Calu3 (cell line): ENCODE data around the gene SLC22A1. TPM values are rescaled to one million over a fixed set of nuclear protein-coding genes. Genes with fewer than 3 reads are reported as not detected.
"Not testable (repeated sequence)": the region's sequence is repeated elsewhere in the genome, so short reads cannot be mapped to it uniquely, and the experiment has no call there.

ENCODE experiments used
- BruUV-seq: library from RNA; stranded (reverse); fragments of 400-500 nt; replicated peaks from 2 replicates; lab custom pipeline; 2021; lab: Mats Ljungman, UMichigan
- CTCF ChIA-PET: fragments of 300-600 bp; sonication (Branson Sonifier 250); formaldehyde crosslinking; loops from one replicate; lab custom pipeline; 2022; ENCODE audit warnings: antibody characterized with exemption; lab: Charles Lee
- DNase-seq: peaks from one replicate; pipeline ENCODE4 v3.0.0; 2022
- H3K27ac Mint-ChIP-seq: one replicate; pipeline ENCODE4 v1.8.0; 2022; ENCODE audit warnings: mixed read lengths; ENCODE audit not compliant: unreplicated experiment
- H3K27me3 Mint-ChIP-seq: one replicate; pipeline ENCODE4 v1.8.0; 2022; ENCODE audit warnings: mixed read lengths; ENCODE audit not compliant: unreplicated experiment
- H3K36me3 Mint-ChIP-seq: one replicate; pipeline ENCODE4 v1.8.0; 2022; ENCODE audit warnings: mild to moderate bottlenecking, moderate library complexity, mixed read lengths; ENCODE audit not compliant: insufficient read depth, unreplicated experiment
- H3K4me1 Mint-ChIP-seq: one replicate; pipeline ENCODE4 v1.8.0; 2022; ENCODE audit warnings: mild to moderate bottlenecking, low read depth, mixed read lengths; ENCODE audit not compliant: unreplicated experiment
- H3K4me3 Mint-ChIP-seq: one replicate; pipeline ENCODE4 v1.8.0; 2022; ENCODE audit warnings: mild to moderate bottlenecking, low read depth, moderate library complexity, mixed read lengths; ENCODE audit not compliant: unreplicated experiment
- H3K9me3 Mint-ChIP-seq: one replicate; pipeline ENCODE4 v1.8.0; 2022; ENCODE audit warnings: low read depth, mixed read lengths; ENCODE audit not compliant: unreplicated experiment
- intact Hi-C: fragments of 100-400 bp; cut with micrococcal nuclease; formaldehyde crosslinking; loops from one replicate; pipeline ENCODE4 v1.10.0; 2022; ENCODE audit not compliant: unreplicated experiment
- total RNA-seq: library from RNA; stranded (reverse); gene quantifications from 2 replicates; pipeline ENCODE4 v1.2.3, GENCODE V29; 2022
- TF ChIP-seq, protein P1 (sequence below): fragments of 200-600 bp; IDR thresholded peaks from one replicate; pipeline ENCODE4 v1.8.0; 2022; ENCODE audit warnings: antibody characterized with exemption; ENCODE audit not compliant: unreplicated experiment

SLC22A1 gene
- total RNA-seq, 1 experiment from 2014 or later = 5.0 TPM

DNA sequence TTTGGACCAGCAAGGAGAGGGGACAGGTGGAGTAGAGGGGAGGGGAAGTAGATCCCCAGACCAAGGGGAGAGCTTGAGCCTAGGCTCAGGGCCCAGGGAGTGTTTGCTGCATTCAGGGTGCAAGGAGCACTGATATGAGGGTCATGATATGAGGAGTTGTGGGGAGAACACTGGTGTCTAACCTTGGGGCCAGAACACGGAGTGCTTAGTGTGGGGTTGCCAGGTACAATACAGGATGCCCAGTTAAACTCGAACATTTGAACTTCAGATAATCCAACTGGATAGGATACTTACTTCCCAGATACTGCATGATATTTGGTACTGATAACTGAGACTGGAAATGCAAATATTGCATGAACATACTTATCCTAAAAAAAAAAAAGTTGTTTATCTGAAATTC is 2.4 kb downstream of the SLC22A1 start:
- BruUV-seq = no TSS peak
- no peaks in the 10 kb centered on the region for H3K27me3 Mint-ChIP-seq
- no peaks in the 10 kb centered on the region for H3K9me3 Mint-ChIP-seq
- no peaks in the 10 kb centered on the region for H3K4me1 Mint-ChIP-seq
- no peak overlapping the region for H3K4me3 Mint-ChIP-seq
- CTCF ChIA-PET = no interaction called here
- DNase-seq = no peak
- intact Hi-C loops = no loop called here
- TF ChIP-seq, protein P1, sequence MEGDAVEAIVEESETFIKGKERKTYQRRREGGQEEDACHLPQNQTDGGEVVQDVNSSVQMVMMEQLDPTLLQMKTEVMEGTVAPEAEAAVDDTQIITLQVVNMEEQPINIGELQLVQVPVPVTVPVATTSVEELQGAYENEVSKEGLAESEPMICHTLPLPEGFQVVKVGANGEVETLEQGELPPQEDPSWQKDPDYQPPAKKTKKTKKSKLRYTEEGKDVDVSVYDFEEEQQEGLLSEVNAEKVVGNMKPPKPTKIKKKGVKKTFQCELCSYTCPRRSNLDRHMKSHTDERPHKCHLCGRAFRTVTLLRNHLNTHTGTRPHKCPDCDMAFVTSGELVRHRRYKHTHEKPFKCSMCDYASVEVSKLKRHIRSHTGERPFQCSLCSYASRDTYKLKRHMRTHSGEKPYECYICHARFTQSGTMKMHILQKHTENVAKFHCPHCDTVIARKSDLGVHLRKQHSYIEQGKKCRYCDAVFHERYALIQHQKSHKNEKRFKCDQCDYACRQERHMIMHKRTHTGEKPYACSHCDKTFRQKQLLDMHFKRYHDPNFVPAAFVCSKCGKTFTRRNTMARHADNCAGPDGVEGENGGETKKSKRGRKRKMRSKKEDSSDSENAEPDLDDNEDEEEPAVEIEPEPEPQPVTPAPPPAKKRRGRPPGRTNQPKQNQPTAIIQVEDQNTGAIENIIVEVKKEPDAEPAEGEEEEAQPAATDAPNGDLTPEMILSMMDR = no peak
- H3K27ac Mint-ChIP-seq = no peak overlapping the region
- peaks cover 5% of the 10 kb centered on the region for H3K36me3 Mint-ChIP-seq

DNA sequence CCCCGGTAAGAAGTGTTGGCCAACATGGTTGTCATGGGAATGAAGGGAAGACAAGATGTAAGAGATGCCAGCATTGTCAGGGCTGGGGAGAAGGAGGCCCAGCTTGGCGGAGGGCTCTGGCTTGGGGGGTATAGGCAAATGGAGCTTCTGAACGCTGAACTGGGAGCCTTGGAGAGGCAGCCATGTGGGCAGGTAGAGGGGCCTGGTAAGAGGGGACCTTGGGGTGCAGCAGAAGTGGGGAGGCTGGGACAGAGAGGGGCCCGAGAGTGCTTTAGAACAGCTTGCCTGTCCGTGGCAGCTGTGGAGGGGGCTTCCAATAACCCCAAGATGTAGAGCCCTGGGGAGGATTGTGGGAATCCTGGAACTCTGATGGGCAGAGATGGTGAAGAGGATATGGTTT is 3.0 kb downstream of the SLC22A1 start:
- DNase-seq = no peak
- H3K4me3 Mint-ChIP-seq = no peak overlapping the region
- H3K36me3 Mint-ChIP-seq = peaks cover 5% of the 10 kb centered on the region
- intact Hi-C loops = no loop called here
- no TSS peak for BruUV-seq
- no peak overlapping the region for H3K27ac Mint-ChIP-seq
- no peaks in the 10 kb centered on the region for H3K27me3 Mint-ChIP-seq
- H3K9me3 Mint-ChIP-seq = no peaks in the 10 kb centered on the region
- TF ChIP-seq, protein P1 = no peak
- H3K4me1 Mint-ChIP-seq = no peaks in the 10 kb centered on the region
- CTCF ChIA-PET = no interaction called here

DNA sequence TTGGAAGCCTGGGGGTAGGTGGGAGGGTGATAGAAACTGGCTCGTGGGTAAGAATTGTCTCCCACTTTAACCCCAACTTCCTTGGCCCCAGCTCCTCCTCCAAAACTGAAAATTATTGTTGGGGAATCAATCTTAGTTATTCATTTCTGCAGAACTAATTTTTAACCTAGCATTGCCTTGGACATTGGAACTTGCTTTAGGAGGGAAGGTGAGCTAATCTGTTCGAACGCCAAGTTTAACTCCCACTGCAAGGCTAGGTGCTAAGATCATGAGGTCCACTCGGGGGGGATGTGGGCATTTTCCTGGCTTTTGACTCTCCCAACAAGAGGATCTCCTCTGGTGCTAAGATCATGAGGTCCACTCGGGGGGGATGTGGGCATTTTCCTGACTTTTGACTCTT is 3.5 kb downstream of the SLC22A1 start:
- H3K27me3 Mint-ChIP-seq, intact Hi-C loops, H3K4me3 Mint-ChIP-seq, H3K27ac Mint-ChIP-seq, BruUV-seq, CTCF ChIA-PET, DNase-seq, H3K36me3 Mint-ChIP-seq, H3K4me1 Mint-ChIP-seq, H3K9me3 Mint-ChIP-seq: not testable (repeated sequence)

DNA sequence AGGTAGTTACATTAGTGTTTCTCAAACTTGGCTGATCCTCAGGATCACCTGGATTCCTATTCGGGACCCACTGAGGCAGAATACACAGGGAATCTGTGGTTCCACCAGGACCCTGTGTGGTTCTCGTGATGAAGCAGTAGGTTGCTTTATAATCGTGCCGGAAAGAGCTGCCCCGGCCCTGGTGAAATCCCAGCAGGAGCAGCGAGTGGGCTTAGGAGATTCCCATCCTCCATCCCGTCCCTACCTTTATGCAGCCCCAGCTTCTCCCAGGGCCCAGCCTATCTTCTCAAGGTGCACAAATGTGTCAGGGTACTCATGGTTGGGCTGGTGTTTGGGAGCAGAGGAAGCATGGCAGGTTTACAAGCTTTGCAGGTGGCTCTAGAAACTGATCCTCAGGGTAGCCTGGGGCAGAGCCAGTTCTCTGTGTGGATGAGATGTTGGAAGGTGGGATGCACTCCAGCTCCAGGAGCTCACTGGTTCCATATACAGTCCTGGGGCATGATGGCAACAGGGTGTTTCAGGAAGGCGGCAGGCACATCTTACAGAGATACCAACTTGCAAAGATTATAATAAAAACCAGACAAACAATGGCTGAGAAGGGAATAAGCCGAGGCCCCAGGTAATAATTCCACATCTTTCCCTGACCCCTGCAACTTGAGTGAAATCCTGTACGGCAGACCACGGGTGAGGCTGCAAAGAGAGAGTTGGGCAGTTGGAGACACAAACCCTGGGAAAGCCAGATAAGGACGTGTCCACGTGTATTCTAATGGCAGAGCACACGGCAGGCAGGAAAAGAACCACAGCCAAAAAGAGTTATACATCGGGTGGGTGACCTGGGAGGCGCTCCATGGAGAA is 5.9 kb downstream of the SLC22A1 start:
- DNase-seq = no peak
- TF ChIP-seq, protein P1 = no peak
- CTCF ChIA-PET = no interaction called here
- H3K4me1 Mint-ChIP-seq = no peaks in the 10 kb centered on the region
- intact Hi-C loops = no loop called here
- peaks cover 12% of the 10 kb centered on the region for H3K36me3 Mint-ChIP-seq
- no TSS peak for BruUV-seq
- H3K27me3 Mint-ChIP-seq = no peaks in the 10 kb centered on the region
- H3K27ac Mint-ChIP-seq = no peak overlapping the region
- H3K9me3 Mint-ChIP-seq = no peaks in the 10 kb centered on the region
- no peak overlapping the region for H3K4me3 Mint-ChIP-seq

DNA sequence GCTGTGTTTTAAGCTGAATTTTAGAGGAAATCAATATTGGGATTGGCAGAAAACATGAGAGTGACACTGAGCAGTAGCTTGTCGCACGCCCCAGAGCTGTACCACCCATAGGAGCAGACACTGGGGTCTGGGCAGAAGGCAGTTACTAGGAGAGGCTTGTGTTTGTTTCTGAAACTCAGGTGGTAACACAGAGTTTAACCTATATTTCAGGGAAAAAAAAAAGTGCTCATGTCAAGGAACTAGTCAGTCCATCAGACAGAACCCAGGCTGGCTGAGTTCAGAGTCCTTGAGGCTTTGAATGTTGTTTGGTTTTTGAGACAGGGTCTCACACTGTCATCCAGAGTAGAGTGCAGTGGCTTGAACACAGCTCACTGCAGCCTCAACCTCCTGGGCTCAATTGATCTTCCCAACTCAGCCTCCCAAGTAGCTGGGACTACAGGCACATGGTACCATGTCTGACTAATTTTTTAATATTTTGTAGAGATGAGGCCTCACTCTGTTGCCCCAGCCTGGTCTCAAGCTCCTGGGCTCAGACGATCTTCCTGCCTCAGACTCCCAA is 6.6 kb downstream of the SLC22A1 start:
- TF ChIP-seq, protein P1 = no peak
- Mint-ChIP-seq H3K36me3 (peaks cover 12% of the 10 kb centered on the region), H3K27me3 (no peaks in the 10 kb centered on the region), H3K4me3 (no peak overlapping the region), H3K4me1 (no peaks in the 10 kb centered on the region), H3K27ac (no peak overlapping the region), H3K9me3 (no peaks in the 10 kb centered on the region)
- DNase-seq = no peak
- no TSS peak for BruUV-seq
- CTCF ChIA-PET = no interaction called here
- intact Hi-C loops = no loop called here
